Left colon (tissue), 2 donors: ENCODE measurements around the gene MAP3K13. TPM values are rescaled to one million over a fixed set of nuclear protein-coding genes. Genes with fewer than 3 reads are reported as not detected.

Source experiments
- ATAC-seq: fragments of 200-7000 bp; cut with Tn5 transposase; one replicate; pipeline ENCODE4 v1.9.1; 2020; ENCODE audit warnings: mild to moderate bottlenecking, moderate library complexity
- DNase-seq, 2 donors: peaks; one replicate each; pipeline ENCODE4 v3.0.0-alpha.2; 2020
- intact Hi-C, 2 donors: fragments of 100-400 bp; cut with DNase I in 1 of 2; cut with micrococcal nuclease in 1 of 2; formaldehyde crosslinking; loops; one replicate each; pipeline versions ENCODE4 v1.11.2 to v1.14.0; 2022; cut with DNase I, micrococcal nuclease
- total RNA-seq, 2 donors: library from RNA; stranded (reverse); fragmentation: NEBNext Ultra II Directional; extraction: Animal tissue kit (Norgen Biotek cat#: 25700); gene quantifications; one replicate each; pipeline ENCODE4 v1.2.1, GENCODE V29; 2021
- donor health status: DM: no; HTN: no; CAD: no.
- donor health status: DM: yes; HTN: yes; CAD: no.

Gene MAP3K13
- total RNA-seq, 2 donors from 2014 or later = 47.0 to 51.0 TPM

- ATAC-seq (no peak), DNase-seq (no peak)
- intact Hi-C loops = no loop called here
Measured at GRCh38 chr3:185530856-185531255, 167.9 kb downstream of the MAP3K13 start.

GRCh38 chr3:185532901-185533300 is 170.0 kb downstream of the MAP3K13 start:
- DNase-seq (no peak), ATAC-seq (no peak)
- intact Hi-C loops = no loop called here

GRCh38 chr3:185534511-185534910 is 171.6 kb downstream of the MAP3K13 start:
- ATAC-seq (no peak), DNase-seq (no peak)

GRCh38 chr3:185537369-185537970 is 174.5 kb downstream of the MAP3K13 start:
- ATAC-seq (peak; percentile 94), DNase-seq (peak; percentile 51 to 75)
- intact Hi-C loops = no loop called here

More at GRCh38 chr3:185534511-185534910, 171.6 kb downstream of the MAP3K13 start:
- intact Hi-C loops = no loop called here

Other genes with a start within 250 kb of the MAP3K13 start
- 10 to 100 TPM; 13.7 to 15.6 TPM for gene C3orf70, start 210.1 kb upstream of the MAP3K13 start, total RNA-seq
- gene EHHADH, start 109.1 kb upstream of the MAP3K13 start, total RNA-seq = 10 to 100 TPM; 35.5 to 43.8 TPM
- gene TMEM41A, start 135.9 kb downstream of the MAP3K13 start, total RNA-seq = 10 to 100 TPM; 15.2 to 17.0 TPM
- 100 to 1,000 TPM; 122 to 162 TPM for gene LIPH, start 189.5 kb downstream of the MAP3K13 start, total RNA-seq
- gene SENP2, start 223.2 kb downstream of the MAP3K13 start, total RNA-seq = 10 to 100 TPM; 28.7 to 36.5 TPM